ENCODE measurements around the gene RASSF3.

DNA sequence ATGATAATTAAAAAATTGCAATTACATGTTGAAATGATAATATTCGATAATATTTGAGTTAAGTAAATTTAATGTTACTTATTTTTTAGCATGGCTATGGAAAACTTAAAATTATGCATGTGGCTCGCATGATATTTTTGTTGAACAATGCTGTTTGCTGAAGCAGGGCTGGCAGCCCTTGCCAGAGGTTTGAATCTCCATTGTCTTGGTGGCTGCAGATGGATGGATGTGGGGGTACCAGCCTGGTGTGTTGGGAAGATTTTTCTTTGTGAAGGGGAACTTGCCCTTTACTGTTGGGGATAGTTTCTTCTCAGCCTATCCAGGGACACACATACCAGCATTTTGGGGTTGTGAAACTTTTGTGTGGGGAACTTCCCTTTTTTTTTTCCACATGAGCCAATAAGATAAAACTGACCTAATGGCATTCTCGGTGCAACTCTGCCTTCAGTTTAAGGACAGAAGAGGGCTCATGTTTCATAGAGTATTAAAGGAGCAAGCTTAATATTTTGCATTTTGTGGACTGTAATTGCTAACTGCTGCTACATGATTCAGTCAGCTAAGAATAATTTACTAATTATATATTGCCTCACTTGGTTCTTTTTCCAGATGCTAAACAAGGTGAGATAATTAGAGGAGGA, 8.8 kb downstream of the RASSF3 start:
- TF ChIP-seq, protein P1, sequence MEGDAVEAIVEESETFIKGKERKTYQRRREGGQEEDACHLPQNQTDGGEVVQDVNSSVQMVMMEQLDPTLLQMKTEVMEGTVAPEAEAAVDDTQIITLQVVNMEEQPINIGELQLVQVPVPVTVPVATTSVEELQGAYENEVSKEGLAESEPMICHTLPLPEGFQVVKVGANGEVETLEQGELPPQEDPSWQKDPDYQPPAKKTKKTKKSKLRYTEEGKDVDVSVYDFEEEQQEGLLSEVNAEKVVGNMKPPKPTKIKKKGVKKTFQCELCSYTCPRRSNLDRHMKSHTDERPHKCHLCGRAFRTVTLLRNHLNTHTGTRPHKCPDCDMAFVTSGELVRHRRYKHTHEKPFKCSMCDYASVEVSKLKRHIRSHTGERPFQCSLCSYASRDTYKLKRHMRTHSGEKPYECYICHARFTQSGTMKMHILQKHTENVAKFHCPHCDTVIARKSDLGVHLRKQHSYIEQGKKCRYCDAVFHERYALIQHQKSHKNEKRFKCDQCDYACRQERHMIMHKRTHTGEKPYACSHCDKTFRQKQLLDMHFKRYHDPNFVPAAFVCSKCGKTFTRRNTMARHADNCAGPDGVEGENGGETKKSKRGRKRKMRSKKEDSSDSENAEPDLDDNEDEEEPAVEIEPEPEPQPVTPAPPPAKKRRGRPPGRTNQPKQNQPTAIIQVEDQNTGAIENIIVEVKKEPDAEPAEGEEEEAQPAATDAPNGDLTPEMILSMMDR (IDR thresholded peaks at IDR 0.05), result no peak
- TF ChIP-seq POLR2A (IDR thresholded peaks at IDR 0.05), result no peak
